GM21723 (cell line): Measurements from ENCODE around the gene UBE2O.

Source experiments
- ATAC-seq: cut with Tn5 transposase; IDR thresholded peaks from one replicate; pipeline ENCODE4 v1.9.1; 2021; ENCODE audit warnings: mild to moderate bottlenecking, moderate library complexity; ENCODE audit not compliant: unreplicated experiment

UBE2O gene

DNA sequence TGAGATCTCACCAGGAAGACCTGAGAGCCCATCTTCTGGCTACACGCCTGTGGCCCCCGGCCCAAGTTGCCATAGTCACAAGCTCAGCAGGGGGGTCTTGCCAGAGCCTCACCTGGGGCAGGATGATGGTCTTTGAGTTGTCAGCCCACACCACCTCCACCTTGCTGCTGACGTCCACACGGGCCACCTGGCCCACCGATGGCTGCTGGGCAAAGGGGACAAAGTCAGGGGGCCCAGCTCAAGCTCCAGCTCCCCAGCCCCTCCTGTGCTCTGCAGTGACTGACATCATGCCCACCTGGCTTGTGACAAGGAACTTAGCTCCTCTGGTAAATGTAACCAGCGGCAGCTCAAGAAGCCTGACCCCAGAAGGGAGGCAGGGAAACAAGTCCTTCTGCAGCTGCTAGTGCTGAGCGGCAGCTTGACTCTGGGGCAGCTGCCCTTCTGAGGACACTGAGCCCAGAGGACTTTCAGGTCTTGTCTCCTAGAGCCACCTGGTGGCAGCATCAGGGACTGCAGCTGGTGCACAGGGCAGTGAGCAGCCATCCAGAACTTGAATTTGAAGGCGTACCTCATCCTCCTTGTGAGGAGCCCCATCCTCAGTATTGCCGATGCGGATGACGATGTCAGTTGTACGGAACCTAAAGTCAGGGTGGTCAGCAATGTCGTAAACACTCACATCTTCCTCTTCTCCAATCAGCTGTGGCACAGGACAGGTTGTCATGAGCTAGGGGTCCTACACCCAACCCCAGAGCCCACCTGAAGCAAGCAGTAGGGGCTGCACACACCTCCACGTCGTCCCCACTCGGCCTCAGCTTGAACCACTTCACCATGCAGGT lies 55.0 kb downstream of the UBE2O start:
- no peak for ATAC-seq

DNA sequence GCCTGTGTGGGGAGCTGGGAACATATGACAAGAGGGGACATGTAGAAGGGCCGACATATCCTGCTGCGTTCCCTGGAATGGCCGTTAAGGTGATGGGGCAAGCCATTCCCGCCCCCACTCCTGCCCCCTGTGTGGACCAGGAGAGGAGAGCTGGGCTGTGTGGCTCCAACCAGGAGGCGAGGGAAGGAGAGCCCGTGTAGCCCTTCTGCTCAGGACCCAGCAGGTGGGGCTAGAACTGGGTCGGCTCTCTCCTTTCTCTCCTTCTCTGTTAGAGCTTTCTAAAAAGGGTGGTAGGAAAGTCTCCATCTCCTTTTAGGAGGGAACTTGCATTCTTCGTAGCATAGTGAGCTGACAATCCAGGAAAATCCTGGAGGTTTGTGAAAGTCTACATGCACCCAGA lies 55.8 kb downstream of the UBE2O start:
- ATAC-seq = no peak

DNA sequence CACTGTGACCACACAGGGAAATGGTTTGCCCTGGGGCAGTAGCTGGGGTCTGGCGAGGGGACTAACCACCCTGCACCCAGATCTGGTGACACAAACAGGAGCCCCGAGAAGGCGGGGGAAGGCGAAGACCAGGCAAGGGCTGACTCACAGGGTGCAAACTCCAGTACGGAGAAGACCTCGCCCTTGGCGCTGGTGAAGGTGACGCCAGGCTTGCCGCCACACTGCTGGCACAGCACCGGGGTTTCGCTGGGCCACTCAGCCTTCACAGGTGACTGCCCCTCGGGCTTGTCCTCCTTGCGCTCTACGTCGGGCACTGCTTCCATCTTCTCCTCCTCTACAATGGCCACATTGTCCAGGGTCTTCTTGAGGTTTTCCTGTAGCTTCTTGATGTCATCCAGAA lies 57.0 kb downstream of the UBE2O start:
- no peak for ATAC-seq

- no peak for ATAC-seq
These were observed 58.8 kb downstream of the UBE2O start for GRCh38 chr17:76394166-76394565.

- ATAC-seq = no peak
These were observed 61.7 kb downstream of the UBE2O start for GRCh38 chr17:76391200-76391715.

GRCh38 chr17:76390003-76390421 lies 62.9 kb downstream of the UBE2O start:
- no peak for ATAC-seq

DNA sequence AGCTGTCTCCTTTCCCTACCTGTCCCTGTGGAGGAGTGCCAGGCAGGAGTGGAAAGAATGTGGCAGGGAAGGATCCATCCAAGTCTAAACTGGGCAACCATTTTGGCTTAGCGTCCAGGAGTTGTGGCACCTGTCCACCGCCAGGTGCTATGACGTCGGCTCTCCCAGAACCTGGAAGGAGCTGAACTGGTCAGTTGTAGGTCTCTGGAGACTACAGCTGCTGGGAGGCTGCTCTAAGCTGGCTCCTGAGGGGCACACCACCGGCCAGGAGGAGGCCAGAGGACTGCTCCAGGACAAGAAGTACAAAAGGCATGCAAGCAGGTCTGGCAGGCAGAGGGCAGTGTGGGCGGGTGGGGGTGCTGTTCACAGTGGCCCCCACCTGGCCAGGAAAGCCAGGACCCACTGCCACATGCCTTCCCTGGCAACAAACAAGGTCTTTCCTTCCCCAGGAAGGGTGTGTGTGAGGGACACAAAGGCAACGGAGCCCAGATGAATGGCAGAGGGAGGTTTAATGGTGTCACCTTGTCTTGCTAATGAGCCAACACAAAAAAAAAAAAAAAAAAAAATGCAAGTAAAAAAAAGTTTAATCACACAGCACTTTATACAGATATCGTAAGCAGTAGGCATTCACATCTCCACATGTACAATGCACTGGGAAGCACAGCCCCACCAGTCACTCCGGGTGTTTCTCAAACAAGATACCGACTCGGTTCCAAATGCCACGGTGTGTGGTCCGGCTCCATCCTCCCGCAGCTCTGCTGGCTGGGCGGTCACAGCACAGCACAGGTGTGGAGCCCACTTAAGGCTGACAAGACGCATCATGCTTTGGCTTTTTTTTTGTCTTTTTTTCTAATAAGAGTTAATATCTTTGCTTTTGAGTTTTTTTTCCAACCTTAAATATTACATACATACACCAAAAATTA lies 63.7 kb downstream of the UBE2O start:
- no peak for ATAC-seq

- no peak for ATAC-seq
These were observed 65.8 kb downstream of the UBE2O start for GRCh38 chr17:76386966-76387765.

DNA sequence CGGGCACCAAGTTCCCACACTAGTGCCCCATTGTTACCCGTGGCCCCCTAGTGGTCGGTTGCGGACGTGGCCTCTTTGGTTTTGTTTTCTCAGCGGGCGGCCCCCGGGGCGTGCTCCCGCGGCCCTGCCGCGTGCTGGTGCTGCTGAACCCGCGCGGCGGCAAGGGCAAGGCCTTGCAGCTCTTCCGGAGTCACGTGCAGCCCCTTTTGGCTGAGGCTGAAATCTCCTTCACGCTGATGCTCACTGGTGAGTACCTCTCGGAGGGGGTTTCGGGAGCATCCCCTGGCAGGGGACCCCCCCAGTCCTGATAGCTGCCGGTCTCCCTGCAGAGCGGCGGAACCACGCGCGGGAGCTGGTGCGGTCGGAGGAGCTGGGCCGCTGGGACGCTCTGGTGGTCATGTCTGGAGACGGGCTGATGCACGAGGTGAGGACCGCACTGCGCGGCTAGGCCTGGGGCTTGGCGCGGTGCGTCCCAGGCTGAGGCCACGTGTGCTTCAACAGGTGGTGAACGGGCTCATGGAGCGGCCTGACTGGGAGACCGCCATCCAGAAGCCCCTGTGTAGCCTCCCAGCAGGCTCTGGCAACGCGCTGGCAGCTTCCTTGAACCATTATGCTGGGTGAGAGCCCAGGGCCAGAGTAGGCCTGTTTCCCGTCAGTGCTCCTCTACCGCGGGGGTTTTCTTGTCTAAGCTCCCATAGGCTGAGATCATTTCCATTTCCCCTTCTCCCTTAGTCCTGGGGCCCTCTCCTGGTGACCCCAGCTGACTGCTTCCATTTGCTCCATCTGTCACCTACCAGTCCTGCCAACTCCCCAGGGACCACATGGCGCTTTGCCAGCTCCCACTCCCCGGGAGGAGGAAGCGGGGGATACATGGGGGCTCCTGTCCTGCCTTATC lies 66.8 kb downstream of the UBE2O start:
- no peak for ATAC-seq

- ATAC-seq = no peak
These were observed 67.7 kb downstream of the UBE2O start for GRCh38 chr17:76384987-76385891.

- ATAC-seq = peak; percentile 68
These were observed 68.5 kb downstream of the UBE2O start, which contains the start of gene SPHK1 for GRCh38 chr17:76384222-76384986. Gene SPHK1, plus strand, starts transcription at chr17:76384609. Its CDS starts 1,036 bp downstream, at chr17:76385645.

DNA sequence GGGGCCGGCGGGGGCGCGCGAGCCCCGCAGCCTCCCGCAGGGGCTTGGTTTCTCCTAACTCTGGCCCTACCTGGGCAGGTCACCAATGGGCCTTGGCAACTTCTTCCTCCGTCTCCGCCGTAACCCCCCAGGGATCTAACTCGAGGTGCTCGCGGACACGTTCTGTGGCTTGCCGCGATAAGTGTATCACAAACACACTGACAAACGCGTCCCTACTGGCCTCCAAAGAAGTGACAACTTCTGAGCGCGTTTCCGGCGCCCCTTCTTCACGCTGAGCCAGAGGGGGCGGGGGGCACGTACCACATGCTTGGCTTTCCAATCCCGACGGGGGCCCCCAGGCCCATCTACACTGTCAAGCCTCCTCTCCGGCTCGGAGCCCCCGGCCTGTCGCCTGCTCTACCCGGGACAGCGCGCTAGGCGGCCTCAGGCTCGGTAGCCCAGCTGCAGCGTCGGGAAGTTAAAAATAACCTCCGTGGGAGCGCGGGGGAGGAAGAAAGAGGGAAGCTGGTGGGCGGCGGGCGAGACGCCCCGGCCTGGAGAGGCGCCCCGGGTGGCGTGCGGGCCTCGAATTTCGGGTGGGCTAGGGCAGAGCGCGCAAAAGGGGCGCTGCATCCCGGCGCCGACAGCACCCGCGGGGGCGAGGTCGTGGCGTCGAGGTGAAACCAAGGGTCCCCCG lies 69.3 kb downstream of the UBE2O start:
- ATAC-seq = peak; percentile 22

GRCh38 chr17:76382803-76383545 lies 70.0 kb downstream of the UBE2O start:
- ATAC-seq = peak; percentile 46

DNA sequence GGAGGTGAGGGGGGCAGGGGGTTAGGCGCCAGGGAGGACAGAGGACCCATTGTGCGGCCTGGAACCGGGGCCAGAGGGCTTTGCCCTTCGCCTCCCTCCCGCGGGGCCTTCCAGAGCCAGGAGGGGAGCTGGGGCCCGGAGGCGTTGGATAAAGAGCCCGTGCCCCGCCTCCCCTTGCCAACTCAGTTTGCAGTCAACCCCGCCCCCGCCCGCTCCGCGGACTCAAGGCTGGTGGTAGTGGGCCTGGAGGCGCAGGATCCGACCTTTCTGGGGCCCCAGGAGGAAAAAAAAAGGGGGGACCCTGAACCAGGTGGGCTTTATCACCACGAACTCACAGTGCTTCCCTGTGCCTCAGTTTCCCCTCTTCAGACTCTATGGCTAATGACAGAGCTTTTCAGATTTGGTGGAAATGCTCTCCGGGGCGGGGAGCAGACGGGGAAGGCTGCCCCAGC lies 70.6 kb downstream of the UBE2O start:
- no peak for ATAC-seq

DNA sequence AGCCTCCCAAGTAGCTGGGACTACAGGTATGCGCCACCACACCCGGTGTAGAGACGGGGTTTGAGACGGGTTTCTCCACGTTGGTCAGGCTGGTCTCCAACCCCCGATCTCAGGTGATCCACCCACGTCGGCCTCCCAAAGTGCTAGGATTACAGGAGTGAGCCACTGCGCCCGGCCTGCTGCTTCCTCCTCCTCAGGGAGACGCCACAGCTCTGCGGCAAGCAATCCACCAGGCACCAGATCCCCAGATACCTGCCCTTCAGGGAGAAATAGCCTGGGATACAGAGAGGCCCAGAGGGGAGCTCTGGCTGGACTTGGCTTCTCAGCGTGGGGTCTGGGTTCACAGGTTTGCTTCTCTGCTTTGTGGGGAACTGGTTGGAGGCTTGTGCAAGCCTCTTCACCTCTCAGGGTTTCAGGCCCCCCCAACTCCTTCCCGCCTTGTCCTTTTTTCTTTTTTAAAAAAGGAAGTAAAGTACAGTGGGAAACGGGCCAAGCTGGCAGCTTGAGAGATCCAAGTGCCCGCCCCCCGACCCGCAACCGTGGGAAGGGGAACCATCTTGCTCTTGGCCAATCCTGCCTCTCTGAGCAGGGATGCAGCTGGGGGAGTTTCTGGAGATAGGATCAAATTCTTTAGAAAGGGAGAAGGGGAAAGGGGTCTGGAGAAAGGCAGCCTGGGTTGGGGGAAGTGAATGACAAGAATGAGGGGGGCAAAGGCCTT lies 71.2 kb downstream of the UBE2O start:
- no peak for ATAC-seq
